Putamen (tissue), 1 donor: ENCODE results near the gene STK17B.
"Not testable (repeated sequence)": the region's sequence is repeated elsewhere in the genome, so short reads cannot be mapped to it uniquely, and the experiment has no call there.

Source experiments
- DNase-seq: peaks from one replicate; pipeline ENCODE4 v3.0.0-alpha.2; 2016; ENCODE audit warnings: low spot score

STK17B gene

DNA sequence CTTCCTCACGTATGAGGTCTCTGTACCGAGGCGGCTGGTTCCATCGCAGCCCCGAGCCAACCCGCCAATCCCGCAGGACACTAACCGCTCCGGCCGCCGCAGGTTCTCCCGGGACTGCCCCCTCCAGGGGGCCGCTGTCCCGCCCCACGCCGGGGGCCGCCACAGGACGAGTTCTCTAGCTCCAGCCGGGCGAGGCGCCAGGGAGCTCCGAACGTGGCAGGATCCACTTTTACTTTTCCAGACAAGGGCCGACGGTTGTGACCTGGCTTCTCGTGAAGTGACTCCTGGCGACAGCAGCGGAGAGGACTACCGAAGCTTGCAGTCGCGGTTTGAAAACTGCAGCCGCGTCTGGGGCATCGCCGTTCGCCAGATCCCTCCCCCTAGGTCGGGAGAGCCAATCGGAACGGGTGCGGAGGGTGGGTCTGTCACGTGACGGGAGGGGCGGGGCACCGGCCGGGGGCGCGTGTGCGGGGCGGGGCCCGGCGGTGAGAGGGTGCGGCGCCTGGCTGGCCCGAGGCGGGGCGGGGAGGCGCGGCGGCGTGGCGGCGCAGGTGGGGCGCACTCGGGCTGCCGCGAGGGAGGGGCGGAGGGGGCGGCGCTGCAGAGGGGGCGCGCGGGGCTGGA is at the start of gene STK17B:
Gene STK17B, minus strand, starts transcription at position 331 of the 624 bp plus-strand sequence. CDS start 8,195 bp downstream, outside the sequence.
- DNase-seq: peak; percentile 86

DNA sequence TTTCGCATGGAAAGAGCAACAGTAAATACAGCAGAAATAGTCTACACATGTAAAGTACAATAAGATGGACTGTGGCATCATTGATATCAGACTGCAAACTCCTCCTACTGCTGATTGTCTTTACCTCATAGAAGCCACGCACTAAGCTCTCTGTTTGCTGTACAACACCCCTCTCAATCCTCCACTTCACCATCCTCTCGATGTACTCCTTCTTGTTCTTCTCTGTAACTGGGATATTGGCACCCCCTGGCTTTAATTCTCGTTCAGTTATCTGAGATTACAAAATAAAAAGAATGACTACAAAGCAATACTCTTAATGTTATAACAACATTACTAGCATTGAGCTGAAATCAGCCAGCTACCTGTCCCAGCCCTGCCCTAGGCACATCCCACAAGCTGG is 49.3 kb upstream of the STK17B start:
- DNase-seq: no peak

DNA sequence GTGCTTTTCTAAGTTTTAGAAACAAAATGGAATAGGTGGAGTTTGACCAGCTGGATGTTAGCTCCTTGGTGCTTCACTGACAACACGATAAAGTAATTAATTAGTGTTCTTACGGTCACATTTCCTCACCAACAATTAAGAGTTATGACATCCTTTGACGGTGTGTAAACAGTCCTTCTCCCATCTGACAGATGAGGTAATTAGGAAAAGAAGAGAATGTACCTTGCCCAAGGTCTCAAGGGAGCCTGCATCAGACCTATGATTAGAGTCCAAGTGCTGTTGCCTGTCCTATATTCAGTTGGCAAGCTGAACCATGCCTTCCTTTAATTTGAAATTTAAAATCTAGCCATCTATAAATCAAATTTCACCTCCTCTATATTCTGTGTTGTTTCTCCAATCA is 48.3 kb upstream of the STK17B start:
- DNase-seq: no peak

DNA sequence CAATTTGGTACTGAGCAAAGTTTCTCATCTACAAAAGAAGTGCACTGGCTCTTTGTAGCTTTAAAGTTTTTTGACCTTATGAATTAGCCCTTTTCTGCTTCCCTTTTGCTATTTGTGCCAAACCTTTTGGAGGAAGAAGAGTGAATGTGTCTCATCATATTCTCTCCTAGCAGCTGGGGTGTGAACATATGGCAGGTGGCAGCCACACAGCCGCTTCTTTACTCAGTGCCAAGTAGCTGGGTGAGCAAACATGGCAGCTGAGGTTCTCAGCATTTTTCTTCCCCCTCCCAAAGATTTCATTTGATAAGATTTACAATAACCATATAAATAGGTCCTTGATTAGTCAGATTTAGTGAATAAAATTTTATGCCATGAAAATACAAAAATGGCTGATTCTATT is 46.7 kb upstream of the STK17B start:
- no peak for DNase-seq

- DNase-seq: no peak
Observed at GRCh38 chr2:196217116-196217515, 45.7 kb upstream of the STK17B start.

DNA sequence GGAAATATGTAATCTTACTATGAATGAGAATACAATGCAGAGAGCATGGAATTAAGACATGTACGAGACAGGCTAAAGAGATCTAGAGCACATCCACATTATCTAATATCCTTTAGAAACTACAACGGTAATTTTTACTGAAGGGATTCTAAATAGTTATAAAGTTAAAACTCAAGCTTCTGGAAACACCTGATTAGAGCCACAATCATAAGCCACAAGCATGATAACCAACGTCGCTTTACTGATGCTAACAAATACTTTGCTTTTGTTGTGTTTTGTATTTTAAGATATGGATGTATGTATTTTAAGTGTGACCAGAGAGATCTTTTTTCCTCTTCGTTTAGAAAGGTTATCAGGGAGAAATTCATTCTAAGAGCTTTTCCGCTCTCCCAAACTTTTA is 44.0 kb upstream of the STK17B start:
- no peak for DNase-seq

- DNase-seq: no peak
Observed at GRCh38 chr2:196214156-196214555, 42.8 kb upstream of the STK17B start.

DNA sequence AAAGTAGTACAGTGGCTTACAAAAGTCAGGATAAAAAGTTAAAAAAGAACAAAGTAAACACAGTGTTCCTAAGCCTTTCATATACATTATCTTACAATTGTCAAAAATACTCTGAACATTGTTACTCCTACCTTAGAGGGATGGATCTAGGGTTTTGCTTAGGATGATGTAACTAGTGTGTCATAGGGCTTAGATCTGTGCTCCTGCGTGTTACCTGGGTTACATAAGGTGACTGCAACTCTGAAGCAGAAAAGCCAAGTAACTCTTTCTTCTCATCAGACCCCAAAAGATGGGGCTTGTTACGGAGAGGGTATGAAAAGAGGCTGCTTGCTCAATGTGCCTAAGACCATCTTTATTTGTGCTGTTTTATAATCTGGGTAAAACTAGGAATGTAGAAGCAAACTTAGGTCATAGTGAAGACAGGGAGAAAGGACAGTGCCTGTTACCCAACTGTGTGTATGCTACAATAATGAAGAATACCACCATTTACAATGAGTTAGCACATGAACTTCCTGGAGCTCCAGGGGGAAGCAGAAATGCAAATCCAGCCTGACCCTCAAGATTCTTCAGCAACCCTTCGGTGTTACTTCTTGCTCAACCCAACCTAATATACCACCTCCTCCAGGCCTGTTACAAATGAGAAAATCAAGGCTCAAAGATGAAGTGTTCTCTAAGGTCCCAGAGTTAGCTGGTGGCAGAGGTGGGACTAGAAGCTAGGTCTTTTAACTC is 42.0 kb upstream of the STK17B start:
- no peak for DNase-seq

DNA sequence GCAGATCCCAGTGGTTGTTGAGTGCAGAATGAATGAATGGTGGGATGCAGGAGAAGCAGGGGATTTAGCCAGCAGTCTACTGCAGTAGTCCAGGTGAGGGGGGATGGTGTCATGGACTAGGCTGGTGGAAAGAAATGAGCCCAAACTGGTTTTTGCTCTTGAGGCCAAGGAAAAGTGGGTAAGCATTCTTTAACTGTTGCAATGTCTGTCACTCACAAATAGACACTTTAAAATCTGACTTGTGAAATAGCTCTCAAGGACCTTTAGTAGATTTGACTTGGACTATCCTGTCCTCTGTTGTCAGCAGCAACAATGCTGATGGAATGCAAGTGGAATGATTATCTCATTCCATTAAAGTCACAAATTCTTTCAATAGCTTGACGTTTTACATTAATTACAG is 37.5 kb upstream of the STK17B start:
- no peak for DNase-seq

DNA sequence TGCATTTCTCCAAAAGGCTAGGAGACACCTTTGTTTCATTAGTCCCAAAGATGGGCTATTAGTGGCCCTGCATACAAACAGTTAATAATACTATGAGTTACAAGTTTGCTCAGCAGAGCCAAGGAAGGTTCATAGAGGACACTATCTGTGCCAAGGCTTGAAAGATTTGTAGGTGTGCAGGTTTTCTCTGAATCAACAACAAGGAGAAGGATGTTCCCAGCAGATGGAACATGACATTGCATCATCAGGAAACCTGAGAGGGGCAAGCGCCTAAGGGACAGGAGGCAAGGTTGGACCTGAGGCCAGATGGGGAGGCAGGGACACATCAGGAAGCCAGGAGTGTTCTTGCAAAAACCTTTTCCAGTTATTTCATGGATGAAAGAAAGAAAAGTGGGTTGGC is 35.4 kb upstream of the STK17B start:
- no peak for DNase-seq

DNA sequence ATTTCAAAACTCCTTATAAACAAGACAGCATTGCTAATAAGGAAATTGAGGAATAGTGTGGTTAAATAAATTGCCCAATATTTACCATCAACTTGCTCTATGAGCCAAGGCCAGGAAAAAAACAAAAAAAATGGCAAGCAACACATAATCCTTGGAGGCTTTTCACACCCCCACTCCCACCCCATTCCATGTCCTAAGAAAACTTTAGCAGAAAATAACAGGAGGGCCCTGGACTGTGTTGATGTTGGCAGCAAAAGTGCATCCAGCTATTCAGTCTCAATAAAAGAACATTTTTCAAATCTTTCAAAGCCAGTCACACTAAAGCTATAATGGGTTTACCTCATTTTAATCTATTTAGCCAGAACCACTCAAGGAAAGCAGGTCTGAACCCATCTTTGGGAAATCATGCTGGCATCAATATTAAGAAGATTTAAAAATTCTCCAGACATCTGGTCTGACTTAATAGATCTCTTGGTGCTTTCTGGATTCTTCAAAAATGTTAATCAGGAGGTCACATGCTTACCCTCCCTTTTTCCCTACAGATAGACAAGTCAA is 34.6 kb upstream of the STK17B start:
- DNase-seq: no peak

DNA sequence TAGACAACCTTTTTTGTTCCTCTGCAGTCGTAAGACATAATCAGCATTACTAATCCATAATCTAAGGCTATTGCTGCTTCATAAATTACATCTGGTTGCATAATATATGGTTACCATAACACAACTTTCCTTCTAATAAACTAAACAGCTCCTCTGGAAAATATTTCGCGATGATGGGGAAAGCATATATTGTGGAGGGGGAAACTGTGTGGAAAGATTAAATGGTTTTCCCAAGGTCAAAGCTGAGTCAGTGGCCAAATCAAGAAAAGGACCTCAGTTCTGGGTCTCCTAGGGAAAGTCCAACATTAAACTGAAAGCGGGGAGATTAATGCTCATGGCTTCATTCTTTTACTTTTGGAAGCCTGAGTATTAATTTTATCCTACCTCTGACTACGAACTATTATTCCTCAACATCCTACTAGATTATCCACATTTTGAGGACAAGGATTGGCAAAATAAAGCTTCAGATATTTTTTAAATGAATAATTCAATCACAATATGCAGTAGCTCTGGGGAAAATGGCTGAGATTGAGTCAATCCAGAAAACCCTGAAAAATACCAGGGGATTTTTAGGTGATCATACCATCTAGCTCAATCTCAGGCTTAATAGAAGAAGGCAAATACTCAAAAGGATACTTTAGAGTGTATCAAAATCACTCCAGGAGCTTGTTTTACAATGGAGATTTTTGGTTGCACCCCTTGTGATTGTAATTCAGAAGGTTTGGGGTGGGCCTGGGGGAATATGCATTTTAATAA is 33.8 kb upstream of the STK17B start:
- no peak for DNase-seq

GRCh38 chr2:196201229-196202009 is 30.0 kb upstream of the STK17B start:
- no peak for DNase-seq

DNA sequence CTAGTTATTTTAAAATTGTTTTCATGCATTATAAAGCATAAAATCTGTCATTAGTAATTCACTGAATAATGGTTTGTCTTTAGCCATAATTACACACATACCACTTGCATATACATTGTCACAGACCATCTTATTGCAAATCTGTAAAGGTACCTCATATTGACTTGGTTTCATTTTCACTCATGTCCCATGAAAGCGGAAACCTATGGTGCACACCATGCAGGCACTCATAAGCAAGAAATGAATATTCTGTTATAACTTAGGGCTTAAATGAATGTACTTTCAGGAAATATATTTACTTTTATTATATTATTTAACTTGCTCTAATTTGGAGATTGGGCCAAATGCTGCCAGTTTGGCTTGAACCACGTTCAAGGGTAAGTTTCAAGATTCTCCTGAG is 29.2 kb upstream of the STK17B start:
- no peak for DNase-seq

DNA sequence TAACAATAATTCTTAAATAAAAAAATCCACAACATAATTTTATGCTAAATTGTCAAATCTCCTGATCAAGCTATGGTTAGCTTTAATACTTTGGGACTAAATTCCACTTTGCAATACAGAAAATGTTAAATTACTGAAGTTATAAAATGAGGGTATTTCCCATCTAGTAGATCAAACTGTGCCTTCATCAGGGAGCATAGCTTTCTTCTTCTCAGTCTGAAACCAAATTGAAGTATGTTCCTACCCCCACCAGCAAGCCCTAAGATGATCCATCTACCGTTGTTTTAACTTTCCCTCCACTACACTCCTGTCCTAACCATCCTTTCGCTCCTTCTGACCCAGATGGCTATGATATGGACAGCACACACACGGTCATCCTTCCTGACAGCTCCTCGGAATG is 24.4 kb upstream of the STK17B start:
- no peak for DNase-seq

DNA sequence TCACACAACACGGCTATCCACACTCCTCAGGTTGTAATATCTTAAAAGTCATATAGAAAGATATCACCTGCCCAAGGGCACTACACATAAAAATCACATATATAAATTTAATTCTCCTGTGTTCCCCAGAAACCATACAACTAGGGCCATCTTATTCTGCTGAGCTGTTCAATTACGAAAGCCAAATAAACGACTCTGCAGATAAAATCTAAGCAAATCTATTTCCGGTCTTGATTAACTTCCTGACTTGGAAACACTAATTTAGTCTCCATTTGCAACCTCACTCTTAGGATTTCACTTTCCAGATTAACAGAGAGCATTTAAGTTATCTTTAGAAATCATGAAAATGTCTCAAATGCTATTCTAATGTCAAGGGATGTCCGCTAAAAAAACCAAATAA is 23.9 kb upstream of the STK17B start:
- DNase-seq: no peak

DNA sequence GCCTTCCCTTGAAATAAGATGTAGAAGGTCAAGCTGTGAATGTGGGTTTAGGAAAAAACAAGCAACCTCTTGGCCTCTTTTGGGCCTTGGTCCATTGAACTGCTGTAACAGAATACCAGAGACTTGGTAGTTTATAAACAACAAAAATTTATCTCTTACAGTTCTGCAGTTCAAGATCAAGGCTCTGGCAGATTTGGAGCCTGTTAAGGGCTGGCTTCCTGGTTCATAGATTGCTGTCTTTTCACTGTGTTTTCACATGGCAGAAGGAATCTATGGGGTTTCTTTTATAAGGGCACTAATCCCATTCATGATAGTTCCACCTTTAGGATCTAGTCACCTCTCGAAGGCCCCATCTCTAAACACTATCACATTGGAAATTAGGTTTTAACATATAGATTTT is 20.2 kb upstream of the STK17B start:
- DNase-seq: no peak

GRCh38 chr2:196187898-196188458 is 16.6 kb upstream of the STK17B start:
- DNase-seq: no peak

GRCh38 chr2:196187175-196187700 is 15.9 kb upstream of the STK17B start:
- not testable (repeated sequence) for DNase-seq

GRCh38 chr2:196186266-196186980 is 15.0 kb upstream of the STK17B start:
- DNase-seq: no peak

DNA sequence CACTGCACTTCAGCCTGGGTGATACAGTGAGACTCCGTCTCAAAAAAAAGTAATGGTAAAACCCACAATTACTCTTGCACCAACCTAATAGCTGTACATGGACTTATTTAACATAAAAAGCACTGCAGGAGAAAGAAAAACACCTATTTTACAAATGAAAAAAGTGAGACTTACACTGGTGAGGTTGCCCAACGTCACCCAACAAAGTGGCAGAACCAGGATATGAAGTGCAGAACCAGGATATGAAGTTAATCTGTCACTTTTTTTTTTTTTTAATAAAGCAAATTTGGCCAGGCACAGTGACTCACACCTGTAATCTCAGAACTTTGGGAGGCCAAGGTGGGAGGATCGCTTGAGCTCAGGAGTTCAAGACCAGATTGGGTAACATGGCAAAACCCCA is 13.5 kb upstream of the STK17B start:
- no peak for DNase-seq
